Astrocyte (in vitro differentiated cells and primary cell): ENCODE measurements around the gene ZBTB45.

Experiments
- CTCF ChIP-seq: IDR thresholded peaks from 2 replicates; pipeline ENCODE4 v1.5.1; 2011; ENCODE audit warnings: low read depth, mild to moderate bottlenecking, inconsistent platforms, low read length, moderate library complexity; ENCODE audit not compliant: insufficient read depth
- EZH2 ChIP-seq: IDR thresholded peaks from 2 replicates; pipeline ENCODE4 v1.6.1; 2012; ENCODE audit warnings: mild to moderate bottlenecking, low read length, inconsistent platforms; ENCODE audit not compliant: insufficient read depth

- TF ChIP-seq CTCF: no peak
- TF ChIP-seq EZH2: no peak
Observed at GRCh38 chr19:58543826-58544590, 24.4 kb upstream of the ZBTB45 start, which contains the start of gene TRIM28.
